GM21528 (cell line): ENCODE measurements around the gene PCDHA6.
"Not testable (repeated sequence)": the region's sequence is repeated elsewhere in the genome, so short reads cannot be mapped to it uniquely, and the experiment has no call there.

Experiments used
- ATAC-seq: cut with Tn5 transposase; IDR thresholded peaks from one replicate; pipeline ENCODE4 v1.9.1; 2021; ENCODE audit warnings: mild to moderate bottlenecking, moderate library complexity; ENCODE audit not compliant: unreplicated experiment, low FRiP score

The PCDHA6 gene

GRCh38 chr5:140857177-140857986 lies 29.6 kb downstream of the PCDHA6 start:
- ATAC-seq: no peak

GRCh38 chr5:140857987-140858240 lies 30.2 kb downstream of the PCDHA6 start:
- ATAC-seq: no peak

- ATAC-seq: no peak
Observed at GRCh38 chr5:140862441-140863295, 34.9 kb downstream of the PCDHA6 start.

- no peak for ATAC-seq
Observed at GRCh38 chr5:140868721-140869554, 41.2 kb downstream of the PCDHA6 start, which contains the start of gene PCDHA11. TSS of gene PCDHA11 (plus strand) at chr5:140868957. CDS start at chr5:140869104, 147 bp downstream.

- no peak for ATAC-seq
Observed at GRCh38 chr5:140869555-140869886, 41.8 kb downstream of the PCDHA6 start.

GRCh38 chr5:140870221-140871201 lies 42.8 kb downstream of the PCDHA6 start:
- ATAC-seq: no peak

- ATAC-seq: no peak
Observed at GRCh38 chr5:140875085-140876065, 47.6 kb downstream of the PCDHA6 start, which contains the start of gene PCDHA12. TSS of gene PCDHA12 (plus strand) at chr5:140875308. CDS start at chr5:140875473, 165 bp downstream.

GRCh38 chr5:140876541-140877261 lies 48.9 kb downstream of the PCDHA6 start:
- not testable (repeated sequence) for ATAC-seq

GRCh38 chr5:140877262-140877581 lies 49.5 kb downstream of the PCDHA6 start:
- ATAC-seq: no peak
